IMR-90 (cell line): ENCODE results near the gene ST6GALNAC5. TPM values are rescaled to one million over a fixed set of nuclear protein-coding genes. Genes with fewer than 3 reads are reported as not detected.
A peak's percentile ranks its signal among the peaks of the same experiment; 100 is the strongest.

ENCODE experiments used
- ATAC-seq: fragments of 200-7000 bp; cut with Tn5 transposase; 2 replicates; pipeline ENCODE4 v1.9.1; 2020; ENCODE audit warnings: low read depth, mild to moderate bottlenecking, moderate library complexity
- BruUV-seq: library from RNA; stranded (reverse); fragments of 400-500 nt; replicated peaks from 2 replicates; lab custom pipeline; 2021; lab: Mats Ljungman, UMichigan
- CTCF ChIA-PET: fragments of 300-600 bp; formaldehyde crosslinking; extraction: SDS; loops from one replicate; lab custom pipeline; 2021; ENCODE audit warnings: antibody characterized with exemption; lab: Yijun Ruan, JAX
- POLR2A ChIA-PET: fragments of 300-600 bp; sonication (Branson Sonifier 250); formaldehyde crosslinking; loops from one replicate; lab custom pipeline; 2022; ENCODE audit warnings: antibody characterized with exemption; ENCODE audit not compliant: unreplicated experiment; lab: Charles Lee
- DNase-seq: peaks from one replicate; pipeline ENCODE4 v3.0.0; 2013
- H2AFZ ChIP-seq: replicated peaks from 2 replicates; pipeline ENCODE3; 2013; ENCODE audit warnings: low read length, mild to moderate bottlenecking; ENCODE audit not compliant: poor library complexity
- H2AK5ac ChIP-seq: 2 replicates; pipeline ENCODE4 v1.6.1; 2013; ENCODE audit warnings: low read depth, low read length, inconsistent platforms
- H2AK9ac ChIP-seq: replicated peaks from 2 replicates; pipeline ENCODE3; 2013; ENCODE audit warnings: mild to moderate bottlenecking, low read depth, low read length, moderate library complexity; ENCODE audit not compliant: poor library complexity
- H2BK120ac ChIP-seq: 2 replicates; pipeline ENCODE4 v1.6.1; 2013; ENCODE audit warnings: low read depth, low read length, inconsistent platforms
- H2BK15ac ChIP-seq: 3 replicates; pipeline ENCODE4 v1.6.1; 2013; ENCODE audit warnings: low read depth, low read length, inconsistent platforms
- H2BK20ac ChIP-seq: 2 replicates; pipeline ENCODE4 v1.6.1; 2013; ENCODE audit warnings: low read depth, mild to moderate bottlenecking, inconsistent platforms, low read length, moderate library complexity
- H2BK5ac ChIP-seq: 2 replicates; pipeline ENCODE4 v1.6.1; 2013; ENCODE audit warnings: mild to moderate bottlenecking, low read depth, low read length, inconsistent platforms; ENCODE audit not compliant: poor library complexity, severe bottlenecking
- H3K14ac ChIP-seq: replicated peaks from 2 replicates; pipeline ENCODE4 v1.6.1; 2013; ENCODE audit warnings: low read depth, low read length, inconsistent platforms
- H3K18ac ChIP-seq: 2 replicates; pipeline ENCODE4 v1.6.1; 2013; ENCODE audit warnings: low read depth, low read length, control low read depth
- H3K23ac ChIP-seq: 2 replicates; pipeline ENCODE4 v1.6.1; 2013; ENCODE audit warnings: low read depth, low read length, inconsistent platforms
- H3K27ac ChIP-seq: 2 replicates; pipeline ENCODE4 v1.5.1; 2013; ENCODE audit warnings: mild to moderate bottlenecking, control low read depth, low read length; ENCODE audit not compliant: insufficient read depth
- H3K27me3 ChIP-seq: 2 replicates; pipeline ENCODE4 v1.6.1; 2013; ENCODE audit warnings: low read length; ENCODE audit not compliant: control insufficient read depth, insufficient read depth
- H3K36me3 ChIP-seq: 2 replicates; pipeline ENCODE4 v1.6.1; 2013; ENCODE audit warnings: low read length, mixed read lengths; ENCODE audit not compliant: control insufficient read depth, insufficient read depth
- H3K4ac ChIP-seq: 2 replicates; pipeline ENCODE4 v1.6.1; 2013; ENCODE audit warnings: low read depth, low read length, inconsistent platforms
- H3K4me1 ChIP-seq: 2 replicates; pipeline ENCODE4 v1.6.1; 2013; ENCODE audit warnings: low read length, mixed read lengths; ENCODE audit not compliant: control insufficient read depth, insufficient read depth
- H3K4me2 ChIP-seq: 2 replicates; pipeline ENCODE4 v1.6.1; 2013; ENCODE audit warnings: low read depth, mild to moderate bottlenecking, control low read depth, low read length, moderate library complexity
- H3K4me3 ChIP-seq: 2 replicates; pipeline ENCODE4 v1.5.1; 2013; ENCODE audit warnings: low read depth, mild to moderate bottlenecking, control low read depth, low read length, moderate library complexity; ENCODE audit not compliant: insufficient read depth
- H3K56ac ChIP-seq: 2 replicates; pipeline ENCODE4 v1.6.1; 2013; ENCODE audit warnings: low read length, inconsistent platforms; ENCODE audit not compliant: insufficient read depth; ENCODE audit errors: extremely low read depth
- H3K79me1 ChIP-seq, 2 experiments: 2 replicates each; pipeline ENCODE4 v1.6.1; 2013; ENCODE audit warnings: low read length in 2 of 2, inconsistent platforms in 1 of 2, low read depth in 1 of 2
- H3K9ac ChIP-seq: 2 replicates; pipeline ENCODE4 v1.6.1; 2013; ENCODE audit warnings: low read depth, low read length, control low read depth
- H3K9me1 ChIP-seq: 2 replicates; pipeline ENCODE4 v1.6.1; 2013; ENCODE audit warnings: low read length, inconsistent platforms; ENCODE audit not compliant: insufficient read depth
- H3K9me3 ChIP-seq: 2 replicates; pipeline ENCODE4 v1.6.1; 2013; ENCODE audit warnings: low read length; ENCODE audit not compliant: control insufficient read depth, insufficient read depth
- H4K20me1 ChIP-seq: 2 replicates; pipeline ENCODE4 v1.6.1; 2013; ENCODE audit warnings: low read length, inconsistent platforms; ENCODE audit not compliant: insufficient read depth
- H4K5ac ChIP-seq: 2 replicates; pipeline ENCODE4 v1.6.1; 2013; ENCODE audit warnings: mild to moderate bottlenecking, low read depth, low read length, control low read depth
- H4K8ac ChIP-seq, 2 experiments: 2 replicates each; pipeline ENCODE4 v1.6.1; 2013; ENCODE audit warnings: low read depth in 2 of 2, low read length in 2 of 2, control low read depth in 1 of 2, inconsistent platforms in 1 of 2
- H4K91ac ChIP-seq: 2 replicates; pipeline ENCODE4 v1.6.1; 2013; ENCODE audit warnings: low read depth, low read length, inconsistent platforms; ENCODE audit not compliant: insufficient read depth
- BHLHE40 ChIP-seq: fragments of 150-350 bp; IDR thresholded peaks from 2 replicates; pipeline ENCODE4 v1.6.1; 2016; ENCODE audit warnings: mild to moderate bottlenecking, low read depth, low read length
- CEBPB ChIP-seq: IDR thresholded peaks from 2 replicates; pipeline ENCODE4 v1.6.1; 2012; ENCODE audit warnings: low read depth, low read length, improper control_type of control experiment
- CHD1 ChIP-seq: IDR thresholded peaks from 2 replicates; pipeline ENCODE4 v1.6.1; 2012; ENCODE audit warnings: low read depth, low read length, improper control_type of control experiment
- ELK1 ChIP-seq: fragments of 150-350 bp; IDR thresholded peaks from 2 replicates; pipeline ENCODE4 v1.6.1; 2016; ENCODE audit warnings: low read depth, mild to moderate bottlenecking, low read length, moderate library complexity, borderline replicate concordance
- MAFK ChIP-seq: IDR thresholded peaks from 2 replicates; pipeline ENCODE4 v1.6.1; 2012; ENCODE audit warnings: low read depth, low read length, improper control_type of control experiment
- MAZ ChIP-seq: IDR thresholded peaks from 2 replicates; pipeline ENCODE4 v1.6.1; 2012; ENCODE audit warnings: low read depth, mild to moderate bottlenecking, low read length, improper control_type of control experiment, moderate library complexity, borderline replicate concordance
- MXI1 ChIP-seq: IDR thresholded peaks from 2 replicates; pipeline ENCODE4 v1.6.1; 2012; ENCODE audit warnings: low read depth, mild to moderate bottlenecking, low read length, moderate library complexity, borderline replicate concordance
- NFE2L2 ChIP-seq: fragments of 150-350 bp; IDR thresholded peaks from 2 replicates; pipeline ENCODE4 v1.6.1; 2016; ENCODE audit warnings: low read depth, mild to moderate bottlenecking, low read length
- RAD21 ChIP-seq: IDR thresholded peaks from 2 replicates; pipeline ENCODE4 v1.6.1; 2012; ENCODE audit warnings: low read length, improper control_type of control experiment
- RCOR1 ChIP-seq: IDR thresholded peaks from 2 replicates; pipeline ENCODE4 v1.6.1; 2012; ENCODE audit warnings: mild to moderate bottlenecking, low read length, improper control_type of control experiment; ENCODE audit not compliant: insufficient replicate concordance
- RFX5 ChIP-seq: IDR thresholded peaks from 2 replicates; pipeline ENCODE4 v1.8.0; 2012; ENCODE audit warnings: low read depth, mild to moderate bottlenecking, low read length, moderate library complexity
- SMC3 ChIP-seq: fragments of 150-350 bp; IDR thresholded peaks from 2 replicates; pipeline ENCODE4 v1.6.1; 2016; ENCODE audit warnings: low read depth, mild to moderate bottlenecking, antibody characterized with exemption, low read length, moderate library complexity
- WGBS, 2 experiments: methylation state at CpG; one replicate each; pipeline versions ENCODE4 v1.1.5 to v1.1.7; 2013; ENCODE audit warnings: missing lambda C conversion rate in 2 of 2; ENCODE audit not compliant: insufficient read length in 1 of 2; ENCODE audit errors: extremely low coverage in 2 of 2; 5-methylcytosine and 5-hydroxymethylcytosine counted together
- dilution Hi-C: fragments of 300-500 bp; cut with HindIII; formaldehyde crosslinking; loops from one replicate; pipeline ENCODE4 v1.14.3; 2018; ENCODE audit warnings: low sequenced_read_pairs; ENCODE audit not compliant: unreplicated experiment
- in situ Hi-C: fragments of 300-500 bp; cut with MboI; formaldehyde crosslinking; loops from 3 replicates; pipeline ENCODE4 v1.14.3; 2019; ENCODE audit warnings: low sequenced_read_pairs, inconsistent platforms, mixed read lengths
- intact Hi-C: fragments of 100-400 bp; cut with micrococcal nuclease; formaldehyde crosslinking; loops from 2 replicates; pipeline ENCODE4 v1.10.0; 2022
- polyA plus RNA-seq, 3 experiments: library from polyadenylated mRNA; depleted of rRNA; stranded (reverse); fragments of >200 nt; gene quantifications; 2 replicates each; pipeline ENCODE4 v1.2.3, GENCODE V29; 2012; ENCODE audit warnings: low replicate concordance in 1 of 3
- total RNA-seq: library from RNA; depleted of rRNA; stranded (reverse); fragments of >200 nt; gene quantifications from 2 replicates; pipeline ENCODE4 v1.2.3, GENCODE V29; 2012
- TF ChIP-seq, protein P1 (sequence below): fragments of 150-350 bp; IDR thresholded peaks from 2 replicates; pipeline ENCODE4 v1.6.1; 2017; ENCODE audit warnings: mild to moderate bottlenecking, antibody characterized with exemption, low read length, low read depth

ST6GALNAC5 gene
- total and polyA plus RNA-seq, 2 of the 4 experiments (the other 2 are of a cell fraction) = 3.4 to 4.0 TPM

DNA sequence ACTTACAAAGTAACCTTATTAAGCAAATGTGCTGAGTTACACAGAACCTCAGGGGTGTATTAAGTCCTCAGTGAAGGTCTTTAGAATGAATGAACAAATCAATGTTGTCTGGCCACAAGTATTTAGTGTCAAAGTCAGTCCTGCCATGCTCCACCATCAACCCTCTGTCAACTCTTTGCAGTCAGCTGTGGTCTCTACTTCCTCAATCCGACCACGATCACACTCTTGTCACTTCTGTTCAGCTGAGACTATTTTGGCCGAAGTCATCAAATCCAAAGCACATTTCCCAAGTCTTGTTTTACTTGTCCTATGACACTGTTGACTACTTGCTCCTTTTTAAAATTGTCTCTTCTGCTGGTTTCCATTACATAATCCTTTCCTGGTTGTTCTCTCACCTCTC, 173.5 kb downstream of the ST6GALNAC5 start:
- Histone ChIP-seq H3K9ac (no peak overlapping the region), H3K4ac (peak overlapping the region; percentile 20; the same call in 1 of the 2 replicates), H3K4me3 (no peak overlapping the region), H2AK9ac (no peak overlapping the region), H2BK20ac (peak overlapping the region; percentile 95), H2AK5ac (0 out of 2 replicates have a peak overlapping the region, but pooled peaks have one; percentile 6), H4K5ac (no peak overlapping the region), H2AFZ (no peak overlapping the region), H3K27ac (no peak overlapping the region), H3K36me3 (no peaks in the 10 kb centered on the region), H3K14ac (no peak overlapping the region), H2BK15ac (peak overlapping the region; percentile 10; the same call in 2 of the 3 replicates), H3K4me1 (no peaks in the 10 kb centered on the region), H3K79me1 (no peaks in the 10 kb centered on the region), H3K27me3 (0 out of 2 replicates have a peak, but pooled peaks cover 1% of the 10 kb centered on the region), H4K91ac (peak overlapping the region; percentile 11; the same call in 1 of the 2 replicates), H2BK120ac (peak overlapping the region; percentile 86), H4K20me1 (no peaks in the 10 kb centered on the region), H3K18ac (no peak overlapping the region), H3K9me3 (no peaks in the 10 kb centered on the region), H3K4me2 (no peak overlapping the region), H3K9me1 (no peaks in the 10 kb centered on the region), H3K56ac (no peak overlapping the region), H4K8ac (no peak overlapping the region), H2BK5ac (no peak overlapping the region), H3K23ac (no peak overlapping the region)
- WGBS, 2 experiments = no CpG with 5 or more reads among the region's 3 CpGs
- dilution Hi-C loops (no loop called here), in situ Hi-C loops (no loop called here), intact Hi-C loops (no loop called here)
- ChIA-PET CTCF (no interaction called here), POLR2A (no interaction called here)
- DNase-seq (no peak), ATAC-seq (no peak)
- TF ChIP-seq ELK1 (no peak), RAD21 (no peak), BHLHE40 (no peak), SMC3 (no peak), RFX5 (no peak), MAFK (no peak), CHD1 (no peak), RCOR1 (no peak), MXI1 (no peak), NFE2L2 (no peak), MAZ (no peak), CEBPB (no peak)
- TF ChIP-seq, protein P1, sequence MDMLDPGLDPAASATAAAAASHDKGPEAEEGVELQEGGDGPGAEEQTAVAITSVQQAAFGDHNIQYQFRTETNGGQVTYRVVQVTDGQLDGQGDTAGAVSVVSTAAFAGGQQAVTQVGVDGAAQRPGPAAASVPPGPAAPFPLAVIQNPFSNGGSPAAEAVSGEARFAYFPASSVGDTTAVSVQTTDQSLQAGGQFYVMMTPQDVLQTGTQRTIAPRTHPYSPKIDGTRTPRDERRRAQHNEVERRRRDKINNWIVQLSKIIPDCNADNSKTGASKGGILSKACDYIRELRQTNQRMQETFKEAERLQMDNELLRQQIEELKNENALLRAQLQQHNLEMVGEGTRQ = no peak
- BruUV-seq = no TSS peak
